ENCODE measurements around the gene EPHB3.

DNA sequence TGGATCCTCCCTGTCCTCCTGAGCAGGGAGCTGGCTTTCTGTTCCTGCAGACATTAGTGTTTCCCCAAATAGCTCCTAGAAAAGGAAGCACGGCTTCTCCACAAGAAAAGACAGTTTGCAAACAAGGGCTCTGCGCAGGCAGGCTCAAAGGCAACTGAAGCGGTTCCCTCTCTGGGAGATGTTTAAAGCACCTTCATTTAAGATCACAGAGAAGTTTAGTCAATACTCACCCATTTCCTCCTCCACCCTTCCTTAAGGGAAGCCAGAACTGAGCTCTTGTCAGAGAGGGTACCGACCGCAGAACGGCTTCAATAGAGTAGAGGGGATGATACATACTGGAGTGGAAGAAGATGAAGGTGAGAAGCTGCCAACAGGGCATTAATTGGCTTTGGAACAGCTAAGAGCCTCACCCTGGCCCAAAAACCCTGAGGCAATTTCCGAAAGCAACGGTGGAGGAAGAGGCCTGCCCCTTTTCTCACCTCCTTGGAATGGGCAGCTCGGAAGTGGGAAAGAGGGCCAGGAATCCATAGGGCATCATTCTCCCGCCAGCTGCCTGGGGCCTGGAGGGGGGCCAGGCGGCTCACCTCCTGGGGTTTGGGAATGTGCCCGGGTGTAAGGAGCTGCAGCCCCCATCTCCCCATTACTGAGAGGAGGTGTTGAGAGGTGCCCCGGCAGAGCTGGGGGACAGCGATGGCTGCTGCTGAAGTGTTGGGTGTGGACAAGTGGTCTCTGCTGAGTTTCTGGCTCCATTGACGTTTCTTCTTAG is 4.8 kb upstream of the EPHB3 start:
- TF ChIP-seq, protein P1, sequence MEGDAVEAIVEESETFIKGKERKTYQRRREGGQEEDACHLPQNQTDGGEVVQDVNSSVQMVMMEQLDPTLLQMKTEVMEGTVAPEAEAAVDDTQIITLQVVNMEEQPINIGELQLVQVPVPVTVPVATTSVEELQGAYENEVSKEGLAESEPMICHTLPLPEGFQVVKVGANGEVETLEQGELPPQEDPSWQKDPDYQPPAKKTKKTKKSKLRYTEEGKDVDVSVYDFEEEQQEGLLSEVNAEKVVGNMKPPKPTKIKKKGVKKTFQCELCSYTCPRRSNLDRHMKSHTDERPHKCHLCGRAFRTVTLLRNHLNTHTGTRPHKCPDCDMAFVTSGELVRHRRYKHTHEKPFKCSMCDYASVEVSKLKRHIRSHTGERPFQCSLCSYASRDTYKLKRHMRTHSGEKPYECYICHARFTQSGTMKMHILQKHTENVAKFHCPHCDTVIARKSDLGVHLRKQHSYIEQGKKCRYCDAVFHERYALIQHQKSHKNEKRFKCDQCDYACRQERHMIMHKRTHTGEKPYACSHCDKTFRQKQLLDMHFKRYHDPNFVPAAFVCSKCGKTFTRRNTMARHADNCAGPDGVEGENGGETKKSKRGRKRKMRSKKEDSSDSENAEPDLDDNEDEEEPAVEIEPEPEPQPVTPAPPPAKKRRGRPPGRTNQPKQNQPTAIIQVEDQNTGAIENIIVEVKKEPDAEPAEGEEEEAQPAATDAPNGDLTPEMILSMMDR (IDR thresholded peaks at IDR 0.05), result no peak
- TF ChIP-seq POLR2AphosphoS5 (IDR thresholded peaks at IDR 0.05; ENCODE audit: low read depth, low read length) (no peak), SIN3A (IDR thresholded peaks at IDR 0.05; ENCODE audit: borderline replicate concordance, insufficient read depth, low read depth, low read length) (no peak)
- TF ChIP-seq, protein P2, sequence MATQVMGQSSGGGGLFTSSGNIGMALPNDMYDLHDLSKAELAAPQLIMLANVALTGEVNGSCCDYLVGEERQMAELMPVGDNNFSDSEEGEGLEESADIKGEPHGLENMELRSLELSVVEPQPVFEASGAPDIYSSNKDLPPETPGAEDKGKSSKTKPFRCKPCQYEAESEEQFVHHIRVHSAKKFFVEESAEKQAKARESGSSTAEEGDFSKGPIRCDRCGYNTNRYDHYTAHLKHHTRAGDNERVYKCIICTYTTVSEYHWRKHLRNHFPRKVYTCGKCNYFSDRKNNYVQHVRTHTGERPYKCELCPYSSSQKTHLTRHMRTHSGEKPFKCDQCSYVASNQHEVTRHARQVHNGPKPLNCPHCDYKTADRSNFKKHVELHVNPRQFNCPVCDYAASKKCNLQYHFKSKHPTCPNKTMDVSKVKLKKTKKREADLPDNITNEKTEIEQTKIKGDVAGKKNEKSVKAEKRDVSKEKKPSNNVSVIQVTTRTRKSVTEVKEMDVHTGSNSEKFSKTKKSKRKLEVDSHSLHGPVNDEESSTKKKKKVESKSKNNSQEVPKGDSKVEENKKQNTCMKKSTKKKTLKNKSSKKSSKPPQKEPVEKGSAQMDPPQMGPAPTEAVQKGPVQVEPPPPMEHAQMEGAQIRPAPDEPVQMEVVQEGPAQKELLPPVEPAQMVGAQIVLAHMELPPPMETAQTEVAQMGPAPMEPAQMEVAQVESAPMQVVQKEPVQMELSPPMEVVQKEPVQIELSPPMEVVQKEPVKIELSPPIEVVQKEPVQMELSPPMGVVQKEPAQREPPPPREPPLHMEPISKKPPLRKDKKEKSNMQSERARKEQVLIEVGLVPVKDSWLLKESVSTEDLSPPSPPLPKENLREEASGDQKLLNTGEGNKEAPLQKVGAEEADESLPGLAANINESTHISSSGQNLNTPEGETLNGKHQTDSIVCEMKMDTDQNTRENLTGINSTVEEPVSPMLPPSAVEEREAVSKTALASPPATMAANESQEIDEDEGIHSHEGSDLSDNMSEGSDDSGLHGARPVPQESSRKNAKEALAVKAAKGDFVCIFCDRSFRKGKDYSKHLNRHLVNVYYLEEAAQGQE (IDR thresholded peaks at IDR 0.05; ENCODE audit: insufficient read depth in 1 of 2, low read depth in 2 of 2, low read length in 1 of 2), result no peak

Measured in Panc1 (cell line).